IMR-90 (cell line): ENCODE data around the gene CUX1. TPM values are rescaled to one million over a fixed set of nuclear protein-coding genes. Genes with fewer than 3 reads are reported as not detected.

ENCODE experiments used
- ATAC-seq: fragments of 200-7000 bp; cut with Tn5 transposase; 2 replicates; pipeline ENCODE4 v1.9.1; 2020; ENCODE audit warnings: low read depth, mild to moderate bottlenecking, moderate library complexity
- BruUV-seq: library from RNA; stranded (reverse); fragments of 400-500 nt; replicated peaks from 2 replicates; lab custom pipeline; 2021; lab: Mats Ljungman, UMichigan
- CTCF ChIA-PET: fragments of 300-600 bp; formaldehyde crosslinking; extraction: SDS; loops from one replicate; lab custom pipeline; 2021; ENCODE audit warnings: antibody characterized with exemption; lab: Yijun Ruan, JAX
- POLR2A ChIA-PET: fragments of 300-600 bp; sonication (Branson Sonifier 250); formaldehyde crosslinking; loops from one replicate; lab custom pipeline; 2022; ENCODE audit warnings: antibody characterized with exemption; ENCODE audit not compliant: unreplicated experiment; lab: Charles Lee
- DNase-seq: peaks from one replicate; pipeline ENCODE4 v3.0.0; 2013
- H2AFZ ChIP-seq: replicated peaks from 2 replicates; pipeline ENCODE3; 2013; ENCODE audit warnings: low read length, mild to moderate bottlenecking; ENCODE audit not compliant: poor library complexity
- H2AK5ac ChIP-seq: 2 replicates; pipeline ENCODE4 v1.6.1; 2013; ENCODE audit warnings: low read depth, low read length, inconsistent platforms
- H2AK9ac ChIP-seq: replicated peaks from 2 replicates; pipeline ENCODE3; 2013; ENCODE audit warnings: mild to moderate bottlenecking, low read depth, low read length, moderate library complexity; ENCODE audit not compliant: poor library complexity
- H2BK120ac ChIP-seq: 2 replicates; pipeline ENCODE4 v1.6.1; 2013; ENCODE audit warnings: low read depth, low read length, inconsistent platforms
- H2BK15ac ChIP-seq: 3 replicates; pipeline ENCODE4 v1.6.1; 2013; ENCODE audit warnings: low read depth, low read length, inconsistent platforms
- H2BK20ac ChIP-seq: 2 replicates; pipeline ENCODE4 v1.6.1; 2013; ENCODE audit warnings: low read depth, mild to moderate bottlenecking, inconsistent platforms, low read length, moderate library complexity
- H2BK5ac ChIP-seq: 2 replicates; pipeline ENCODE4 v1.6.1; 2013; ENCODE audit warnings: mild to moderate bottlenecking, low read depth, low read length, inconsistent platforms; ENCODE audit not compliant: poor library complexity, severe bottlenecking
- H3K14ac ChIP-seq: replicated peaks from 2 replicates; pipeline ENCODE4 v1.6.1; 2013; ENCODE audit warnings: low read depth, low read length, inconsistent platforms
- H3K18ac ChIP-seq: 2 replicates; pipeline ENCODE4 v1.6.1; 2013; ENCODE audit warnings: low read depth, low read length, control low read depth
- H3K23ac ChIP-seq: 2 replicates; pipeline ENCODE4 v1.6.1; 2013; ENCODE audit warnings: low read depth, low read length, inconsistent platforms
- H3K27ac ChIP-seq: 2 replicates; pipeline ENCODE4 v1.5.1; 2013; ENCODE audit warnings: mild to moderate bottlenecking, control low read depth, low read length; ENCODE audit not compliant: insufficient read depth
- H3K27me3 ChIP-seq: 2 replicates; pipeline ENCODE4 v1.6.1; 2013; ENCODE audit warnings: low read length; ENCODE audit not compliant: control insufficient read depth, insufficient read depth
- H3K36me3 ChIP-seq: 2 replicates; pipeline ENCODE4 v1.6.1; 2013; ENCODE audit warnings: low read length, mixed read lengths; ENCODE audit not compliant: control insufficient read depth, insufficient read depth
- H3K4ac ChIP-seq: 2 replicates; pipeline ENCODE4 v1.6.1; 2013; ENCODE audit warnings: low read depth, low read length, inconsistent platforms
- H3K4me1 ChIP-seq: 2 replicates; pipeline ENCODE4 v1.6.1; 2013; ENCODE audit warnings: low read length, mixed read lengths; ENCODE audit not compliant: control insufficient read depth, insufficient read depth
- H3K4me2 ChIP-seq: 2 replicates; pipeline ENCODE4 v1.6.1; 2013; ENCODE audit warnings: low read depth, mild to moderate bottlenecking, control low read depth, low read length, moderate library complexity
- H3K4me3 ChIP-seq: 2 replicates; pipeline ENCODE4 v1.5.1; 2013; ENCODE audit warnings: low read depth, mild to moderate bottlenecking, control low read depth, low read length, moderate library complexity; ENCODE audit not compliant: insufficient read depth
- H3K56ac ChIP-seq: 2 replicates; pipeline ENCODE4 v1.6.1; 2013; ENCODE audit warnings: low read length, inconsistent platforms; ENCODE audit not compliant: insufficient read depth; ENCODE audit errors: extremely low read depth
- H3K79me1 ChIP-seq, 2 experiments: 2 replicates each; pipeline ENCODE4 v1.6.1; 2013; ENCODE audit warnings: low read length in 2 of 2, inconsistent platforms in 1 of 2, low read depth in 1 of 2
- H3K9ac ChIP-seq: 2 replicates; pipeline ENCODE4 v1.6.1; 2013; ENCODE audit warnings: low read depth, low read length, control low read depth
- H3K9me1 ChIP-seq: 2 replicates; pipeline ENCODE4 v1.6.1; 2013; ENCODE audit warnings: low read length, inconsistent platforms; ENCODE audit not compliant: insufficient read depth
- H3K9me3 ChIP-seq: 2 replicates; pipeline ENCODE4 v1.6.1; 2013; ENCODE audit warnings: low read length; ENCODE audit not compliant: control insufficient read depth, insufficient read depth
- H4K20me1 ChIP-seq: 2 replicates; pipeline ENCODE4 v1.6.1; 2013; ENCODE audit warnings: low read length, inconsistent platforms; ENCODE audit not compliant: insufficient read depth
- H4K5ac ChIP-seq: 2 replicates; pipeline ENCODE4 v1.6.1; 2013; ENCODE audit warnings: mild to moderate bottlenecking, low read depth, low read length, control low read depth
- H4K8ac ChIP-seq, 2 experiments: 2 replicates each; pipeline ENCODE4 v1.6.1; 2013; ENCODE audit warnings: low read depth in 2 of 2, low read length in 2 of 2, control low read depth in 1 of 2, inconsistent platforms in 1 of 2
- H4K91ac ChIP-seq: 2 replicates; pipeline ENCODE4 v1.6.1; 2013; ENCODE audit warnings: low read depth, low read length, inconsistent platforms; ENCODE audit not compliant: insufficient read depth
- CEBPB ChIP-seq: IDR thresholded peaks from 2 replicates; pipeline ENCODE4 v1.6.1; 2012; ENCODE audit warnings: low read depth, low read length, improper control_type of control experiment
- CHD1 ChIP-seq: IDR thresholded peaks from 2 replicates; pipeline ENCODE4 v1.6.1; 2012; ENCODE audit warnings: low read depth, low read length, improper control_type of control experiment
- CTCF ChIP-seq: conservative IDR thresholded peaks from 2 replicates; pipeline ENCODE4 v1.5.1; 2012; ENCODE audit warnings: mild to moderate bottlenecking, low read depth, low read length, improper control_type of control experiment
- ELK1 ChIP-seq: fragments of 150-350 bp; IDR thresholded peaks from 2 replicates; pipeline ENCODE4 v1.6.1; 2016; ENCODE audit warnings: low read depth, mild to moderate bottlenecking, low read length, moderate library complexity, borderline replicate concordance
- MAFK ChIP-seq: IDR thresholded peaks from 2 replicates; pipeline ENCODE4 v1.6.1; 2012; ENCODE audit warnings: low read depth, low read length, improper control_type of control experiment
- MAZ ChIP-seq: IDR thresholded peaks from 2 replicates; pipeline ENCODE4 v1.6.1; 2012; ENCODE audit warnings: low read depth, mild to moderate bottlenecking, low read length, improper control_type of control experiment, moderate library complexity, borderline replicate concordance
- NFE2L2 ChIP-seq: fragments of 150-350 bp; IDR thresholded peaks from 2 replicates; pipeline ENCODE4 v1.6.1; 2016; ENCODE audit warnings: low read depth, mild to moderate bottlenecking, low read length
- RCOR1 ChIP-seq: IDR thresholded peaks from 2 replicates; pipeline ENCODE4 v1.6.1; 2012; ENCODE audit warnings: mild to moderate bottlenecking, low read length, improper control_type of control experiment; ENCODE audit not compliant: insufficient replicate concordance
- RFX5 ChIP-seq: IDR thresholded peaks from 2 replicates; pipeline ENCODE4 v1.8.0; 2012; ENCODE audit warnings: low read depth, mild to moderate bottlenecking, low read length, moderate library complexity
- WGBS, 2 experiments: methylation state at CpG; one replicate each; pipeline versions ENCODE4 v1.1.5 to v1.1.7; 2013; ENCODE audit warnings: missing lambda C conversion rate in 2 of 2; ENCODE audit not compliant: insufficient read length in 1 of 2; ENCODE audit errors: extremely low coverage in 2 of 2; 5-methylcytosine and 5-hydroxymethylcytosine counted together
- dilution Hi-C: fragments of 300-500 bp; cut with HindIII; formaldehyde crosslinking; loops from one replicate; pipeline ENCODE4 v1.14.3; 2018; ENCODE audit warnings: low sequenced_read_pairs; ENCODE audit not compliant: unreplicated experiment
- in situ Hi-C: fragments of 300-500 bp; cut with MboI; formaldehyde crosslinking; loops from 3 replicates; pipeline ENCODE4 v1.14.3; 2019; ENCODE audit warnings: low sequenced_read_pairs, inconsistent platforms, mixed read lengths
- intact Hi-C: fragments of 100-400 bp; cut with micrococcal nuclease; formaldehyde crosslinking; loops from 2 replicates; pipeline ENCODE4 v1.10.0; 2022
- polyA plus RNA-seq, 3 experiments: library from polyadenylated mRNA; depleted of rRNA; stranded (reverse); fragments of >200 nt; gene quantifications; 2 replicates each; pipeline ENCODE4 v1.2.3, GENCODE V29; 2012; ENCODE audit warnings: low replicate concordance in 1 of 3
- total RNA-seq: library from RNA; depleted of rRNA; stranded (reverse); fragments of >200 nt; gene quantifications from 2 replicates; pipeline ENCODE4 v1.2.3, GENCODE V29; 2012
- TF ChIP-seq, protein P1 (sequence below): fragments of 150-350 bp; IDR thresholded peaks from 2 replicates; pipeline ENCODE4 v1.6.1; 2017; ENCODE audit warnings: mild to moderate bottlenecking, antibody characterized with exemption, low read length, low read depth

Gene CUX1
- total and polyA plus RNA-seq, 2 of the 4 experiments (the other 2 are of a cell fraction): 19.7 to 46.4 TPM

GRCh38 chr7:101854084-101854865, 36.8 kb downstream of the CUX1 start:
- dilution Hi-C loops (no loop called here), intact Hi-C loops (no loop called here), in situ Hi-C loops (no loop called here)
- H3K4ac ChIP-seq: no peak overlapping the region
- H2AFZ ChIP-seq: no peak overlapping the region
- no peak overlapping the region for H2BK20ac ChIP-seq
- no peak overlapping the region for H3K4me3 ChIP-seq
- H3K9me1 ChIP-seq: peaks cover 6% of the 10 kb centered on the region; the same call in 1 of the 2 replicates
- DNase-seq: no peak
- peaks cover 76% of the 10 kb centered on the region for H4K20me1 ChIP-seq
- no peak overlapping the region for H4K91ac ChIP-seq
- no TSS peak for BruUV-seq
- no peak overlapping the region for H4K5ac ChIP-seq
- H3K9ac ChIP-seq: no peak overlapping the region
- H2AK5ac ChIP-seq: no peak overlapping the region
- WGBS, 2 experiments: 84% methylated on average over 3 of the region's 10 CpGs; no CpG with 5 or more reads in 1 of the 2 experiments
- no peak overlapping the region for H2BK15ac ChIP-seq
- H3K9me3 ChIP-seq: no peaks in the 10 kb centered on the region
- H3K79me1 ChIP-seq: peaks cover 41 to 92% of the 10 kb centered on the region in 2 experiments
- no peak overlapping the region for H3K23ac ChIP-seq
- H3K4me1 ChIP-seq: peaks cover 8% of the 10 kb centered on the region
- no peak overlapping the region for H2BK120ac ChIP-seq
- H3K36me3 ChIP-seq: no peaks in the 10 kb centered on the region
- H3K18ac ChIP-seq: no peak overlapping the region
- ChIA-PET POLR2A (no interaction called here), CTCF (no interaction called here)
- TF ChIP-seq CHD1 (no peak), NFE2L2 (no peak), RFX5 (no peak), MAFK (no peak), RCOR1 (no peak), ELK1 (no peak), MAZ (no peak), CEBPB (no peak), CTCF (no peak)
- TF ChIP-seq, protein P1, sequence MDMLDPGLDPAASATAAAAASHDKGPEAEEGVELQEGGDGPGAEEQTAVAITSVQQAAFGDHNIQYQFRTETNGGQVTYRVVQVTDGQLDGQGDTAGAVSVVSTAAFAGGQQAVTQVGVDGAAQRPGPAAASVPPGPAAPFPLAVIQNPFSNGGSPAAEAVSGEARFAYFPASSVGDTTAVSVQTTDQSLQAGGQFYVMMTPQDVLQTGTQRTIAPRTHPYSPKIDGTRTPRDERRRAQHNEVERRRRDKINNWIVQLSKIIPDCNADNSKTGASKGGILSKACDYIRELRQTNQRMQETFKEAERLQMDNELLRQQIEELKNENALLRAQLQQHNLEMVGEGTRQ: no peak
- no peak overlapping the region for H3K14ac ChIP-seq
- no peak overlapping the region for H3K4me2 ChIP-seq
- H3K27ac ChIP-seq: no peak overlapping the region
- H3K27me3 ChIP-seq: no peaks in the 10 kb centered on the region
- H2AK9ac ChIP-seq: no peak overlapping the region
- no peak overlapping the region for H3K56ac ChIP-seq
- no peak for ATAC-seq
- no peak overlapping the region for H4K8ac ChIP-seq
- no peak overlapping the region for H2BK5ac ChIP-seq
